Motor neuron (in vitro differentiated cells): ENCODE results near the gene TMEM91. TPM values are rescaled to one million over a fixed set of nuclear protein-coding genes. Genes with fewer than 3 reads are reported as not detected.
"Not testable (repeated sequence)": the region's sequence is repeated elsewhere in the genome, so short reads cannot be mapped to it uniquely, and the experiment has no call there.

Source experiments
- ATAC-seq, 8 experiments: fragments of 200-7000 bp; cut with Tn5 transposase; replicated peaks in 6 of 8; 2 replicates each; pipeline ENCODE4 v1.8.0; 2021; ENCODE audit warnings: mild to moderate bottlenecking in 8 of 8, moderate library complexity in 8 of 8
- H3K27ac ChIP-seq, 2 donors: fragments of 250-450 bp; sonication (Bioruptor Pico); 2 replicates each; pipeline ENCODE4 v1.9.0; 2021; ENCODE audit warnings: antibody characterized with exemption in 2 of 2, mild to moderate bottlenecking in 2 of 2, moderate library complexity in 1 of 2
- H3K4me1 ChIP-seq, 2 donors: fragments of 250-450 bp; sonication (Bioruptor Pico); replicated peaks in 1 of 2; 2 replicates each; pipeline ENCODE4 v1.6.1; 2021; ENCODE audit warnings: antibody characterized with exemption in 2 of 2, mild to moderate bottlenecking in 2 of 2, moderate library complexity in 1 of 2
- H3K4me3 ChIP-seq, 5 donors: fragments of 250-450 bp; sonication (Bioruptor Pico); 2 replicates each; pipeline ENCODE4 v1.9.0; 2021; ENCODE audit warnings: antibody characterized with exemption in 5 of 5, mild to moderate bottlenecking in 5 of 5, moderate library complexity in 4 of 5
- WGBS, 10 experiments: fragments of 450-650 bp; shearing (Covaris generic); methylation state at CpG; one replicate each; pipeline ENCODE4 v1.0.0; 2022; 5-methylcytosine and 5-hydroxymethylcytosine counted together
- in situ Hi-C, 9 experiments: fragments of 400-800 bp; cut with MboI; loops; one replicate each; pipeline ENCODE4 v1.15.0; 2021; ENCODE audit warnings: low sequenced_read_pairs in 9 of 9, low pct_unique_long_range_greater_than_20kb in 2 of 9; ENCODE audit not compliant: unreplicated experiment in 9 of 9
- total RNA-seq, 8 experiments: library from RNA; unstranded; fragments of 300-600 nt; gene quantifications; 2 replicates each; pipeline versions ENCODE4 v1.2.3 to v1.2.4, GENCODE V29; 2022

Gene TMEM91
- total RNA-seq, 8 experiments from 2014 or later = 4.8 to 17.6 (median 6.4) TPM

- no peaks in the 10 kb centered on the region for H3K4me1 ChIP-seq
- no peak overlapping the region for H3K27ac ChIP-seq
- in situ Hi-C loops = no loop called here
- 40 to 100% (median 78%) methylated on average over 1 to 2 of the region's 2 CpGs for WGBS, 10 experiments
- H3K4me3 ChIP-seq = no peak overlapping the region
- ATAC-seq = no peak
Measured at GRCh38 chr19:41372501-41372900, 3.8 kb upstream of the TMEM91 start.

GRCh38 chr19:41373993-41374392 is 2.3 kb upstream of the TMEM91 start:
- H3K27ac ChIP-seq = no peak overlapping the region
- no peak overlapping the region for H3K4me3 ChIP-seq
- ATAC-seq = peak in 6 of 8 experiments; percentile 16 to 85 (median 74)
- no peaks in the 10 kb centered on the region for H3K4me1 ChIP-seq
- 10 to 87% (median 39%) methylated on average over 2 to 12 of the region's 12 CpGs; no CpG with 5 or more reads in 4 of the 10 experiments for WGBS, 10 experiments
- in situ Hi-C loops = no loop called here

GRCh38 chr19:41376998-41377365 is 649 bp downstream of the TMEM91 start:
- Histone ChIP-seq H3K4me1 (no peaks in the 10 kb centered on the region), H3K4me3 (peak overlapping the region; percentile 29 to 56 (median 40)), H3K27ac (no peak overlapping the region)
- in situ Hi-C loops = no loop called here
- WGBS, 10 experiments = 71 to 100% (median 80%) methylated on average over 1 to 4 of the region's 8 CpGs; no CpG with 5 or more reads in 7 of the 10 experiments
- ATAC-seq = peak in 3 of 8 experiments; percentile 3 to 12 (median 10)

GRCh38 chr19:41377977-41378709 is 1.8 kb downstream of the TMEM91 start:
- Histone ChIP-seq H3K4me1 (no peaks in the 10 kb centered on the region), H3K4me3 (no peak overlapping the region), H3K27ac (no peak overlapping the region)
- ATAC-seq = peak in 1 of 8 experiments; percentile 3
- in situ Hi-C loops = no loop called here
- 10 to 100% (median 80%) methylated on average over 1 to 2 of the region's 9 CpGs; no CpG with 5 or more reads in 5 of the 10 experiments for WGBS, 10 experiments

DNA sequence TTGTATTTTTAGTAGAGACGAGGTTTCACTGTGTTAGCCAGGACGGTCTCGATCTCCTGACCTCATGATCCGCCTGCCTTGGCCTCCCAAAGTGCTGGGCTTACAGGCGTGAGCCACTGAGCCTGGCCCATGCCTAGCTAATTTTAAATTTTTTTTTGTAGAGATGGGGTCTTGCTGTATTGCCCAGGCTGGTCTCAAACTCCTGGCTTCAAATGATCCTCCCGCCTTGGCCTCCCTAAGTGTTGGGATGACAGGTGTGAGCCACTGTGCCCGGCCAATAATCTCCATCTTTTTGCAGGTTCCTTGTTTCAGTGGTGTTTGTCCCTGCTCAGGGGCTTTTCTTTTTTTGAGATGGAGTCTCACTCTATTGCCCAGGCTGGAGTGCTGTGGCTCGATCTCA is 5.2 kb downstream of the TMEM91 start:
- in situ Hi-C loops, H3K4me3 ChIP-seq, H3K27ac ChIP-seq, ATAC-seq, H3K4me1 ChIP-seq: not testable (repeated sequence)
- 80 to 100% (median 94%) methylated on average over 1 to 5 of the region's 8 CpGs; no CpG with 5 or more reads in 3 of the 10 experiments for WGBS, 10 experiments

DNA sequence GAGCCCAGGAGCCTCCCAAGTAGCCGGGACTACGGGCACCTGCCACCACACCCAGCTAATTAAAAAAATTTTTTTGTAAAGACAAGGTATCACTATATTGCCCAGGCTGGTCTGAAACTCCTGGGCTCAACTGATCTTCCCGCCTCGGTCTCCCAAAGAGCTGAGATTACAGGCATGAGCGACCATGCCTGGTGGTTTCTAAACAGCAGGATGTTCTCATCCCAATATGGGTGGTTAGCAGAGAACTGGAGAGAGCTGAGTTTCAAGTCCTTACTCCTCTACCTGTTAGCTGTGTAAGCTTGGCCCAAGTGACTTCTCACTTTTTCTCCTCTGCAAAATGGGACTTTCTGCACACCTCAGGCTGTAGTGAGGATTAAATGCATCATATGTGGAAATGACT is 8.0 kb downstream of the TMEM91 start:
- Histone ChIP-seq H3K27ac (no peak overlapping the region), H3K4me3 (no peak overlapping the region), H3K4me1 (no peaks in the 10 kb centered on the region)
- in situ Hi-C loops = no loop called here
- no peak for ATAC-seq
- 83 to 100% (median 83%) methylated on average over 1 to 4 of the region's 5 CpGs; no CpG with 5 or more reads in 7 of the 10 experiments for WGBS, 10 experiments

DNA sequence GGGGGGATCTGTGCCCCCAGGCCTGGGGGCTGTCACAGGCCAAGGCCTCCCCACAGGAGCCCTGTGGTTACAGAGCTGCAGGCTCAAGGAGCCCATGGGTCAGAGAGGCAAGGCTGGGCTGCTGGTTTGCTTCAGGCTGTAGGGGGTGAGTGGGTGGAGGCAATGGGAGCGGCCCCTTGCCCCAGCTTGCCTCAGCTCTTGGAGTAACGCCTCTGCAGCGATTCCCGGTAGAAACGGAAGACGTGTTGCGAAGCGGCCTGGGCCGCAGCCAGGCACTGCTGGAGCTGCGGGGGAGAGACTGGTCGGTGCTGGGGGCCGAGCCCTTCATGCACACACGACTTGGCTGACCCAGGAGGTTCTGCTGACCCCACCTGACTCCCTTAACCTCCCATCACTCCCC is 10.1 kb downstream of the TMEM91 start:
- Histone ChIP-seq H3K4me3 (no peak overlapping the region), H3K27ac (no peak overlapping the region), H3K4me1 (no peaks in the 10 kb centered on the region)
- in situ Hi-C loops = no loop called here
- ATAC-seq = peak in 1 of 8 experiments; percentile 82
- 81 to 100% (median 93%) methylated on average over 3 to 6 of the region's 13 CpGs; no CpG with 5 or more reads in 7 of the 10 experiments for WGBS, 10 experiments

DNA sequence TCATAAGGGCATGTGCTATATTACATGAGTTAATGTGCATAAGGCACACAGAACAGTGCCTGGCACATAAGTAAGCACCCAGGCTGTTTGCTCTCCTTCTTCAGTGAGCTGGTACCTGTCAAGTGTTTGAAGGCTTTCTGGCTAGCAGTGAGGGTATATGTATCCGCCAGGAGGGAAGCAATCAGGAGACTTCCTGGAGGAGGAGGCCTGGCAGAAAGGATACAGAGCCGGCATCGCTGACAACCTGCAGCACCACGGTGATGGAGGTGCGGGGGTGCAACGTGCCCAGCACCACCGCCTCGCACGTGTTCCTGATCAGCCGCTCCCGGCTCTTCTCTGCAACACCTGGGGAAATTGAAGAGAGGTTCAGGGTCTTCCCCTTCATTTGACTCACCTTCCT is 15.3 kb downstream of the TMEM91 start:
- H3K4me1 ChIP-seq = peaks cover 4 to 5% of the 10 kb centered on the region in 2 donors
- no peak overlapping the region for H3K4me3 ChIP-seq
- in situ Hi-C loops = no loop called here
- ATAC-seq = no peak
- no peak overlapping the region for H3K27ac ChIP-seq
- 33 to 100% (median 93%) methylated on average over 1 to 8 of the region's 11 CpGs; no CpG with 5 or more reads in 5 of the 10 experiments for WGBS, 10 experiments

GRCh38 chr19:41392775-41393174 is 16.4 kb downstream of the TMEM91 start:
- 27 to 100% (median 83%) methylated on average over 1 to 7 of the region's 12 CpGs; no CpG with 5 or more reads in 2 of the 10 experiments for WGBS, 10 experiments
- no peak for ATAC-seq
- Histone ChIP-seq H3K4me3 (no peak overlapping the region), H3K27ac (no peak overlapping the region), H3K4me1 (peaks cover 4 to 5% of the 10 kb centered on the region in 2 donors)
- in situ Hi-C loops = no loop called here

- in situ Hi-C loops = no loop called here
- no peak overlapping the region for H3K4me3 ChIP-seq
- H3K27ac ChIP-seq = no peak overlapping the region
- peaks cover 11 to 13% of the 10 kb centered on the region in 2 donors for H3K4me1 ChIP-seq
- WGBS, 10 experiments = 43 to 100% (median 76%) methylated on average over 1 to 5 of the region's 6 CpGs; no CpG with 5 or more reads in 4 of the 10 experiments
- ATAC-seq = no peak
Measured at GRCh38 chr19:41395355-41395754, 19.0 kb downstream of the TMEM91 start.

DNA sequence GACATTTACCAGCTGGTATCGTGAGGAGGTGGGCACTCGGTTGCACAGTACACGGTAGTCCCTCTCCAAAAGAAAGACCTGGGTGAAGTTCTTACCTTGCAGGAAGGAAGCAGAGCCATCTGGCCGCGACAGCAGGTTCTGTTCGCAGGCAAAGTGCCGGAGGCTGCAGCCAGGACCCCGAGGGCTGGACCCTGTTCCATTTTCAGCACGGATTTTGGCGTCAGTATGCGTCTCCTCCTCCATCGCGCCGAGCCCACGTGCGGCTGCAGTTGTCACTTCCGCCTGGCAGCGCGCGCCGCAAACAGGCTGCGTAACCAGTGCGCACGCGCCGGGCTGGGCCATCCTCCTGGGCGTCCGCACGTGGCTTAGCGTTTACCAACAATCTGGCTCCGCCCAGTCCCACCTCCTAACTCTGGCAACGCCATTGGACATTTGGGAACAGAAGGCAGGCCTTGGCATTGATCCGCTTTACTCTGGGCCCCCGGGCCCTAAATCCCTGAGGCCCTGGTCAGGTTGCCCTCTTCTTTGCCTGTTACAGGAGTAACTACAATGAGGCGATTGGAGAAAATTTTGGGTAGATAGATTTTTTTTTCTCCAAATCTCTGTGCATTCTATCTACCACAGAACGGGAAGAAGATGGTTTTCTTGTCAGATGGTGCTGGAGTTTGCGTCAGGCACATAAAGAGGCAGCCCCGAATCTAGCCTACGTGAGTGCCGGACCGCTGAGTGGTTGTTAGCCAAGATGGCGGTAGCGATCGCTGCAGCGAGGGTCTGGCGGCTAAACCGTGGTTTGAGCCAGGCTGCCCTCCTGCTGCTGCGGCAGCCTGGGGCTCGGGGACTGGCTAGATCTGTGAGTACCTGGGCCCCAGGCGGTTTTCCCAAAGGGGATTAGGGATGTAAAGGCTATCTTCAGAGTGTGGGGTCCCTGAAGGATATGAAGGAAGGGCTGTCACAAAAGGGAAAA is 21.0 kb downstream of the TMEM91 start, which contains the start of the genes BCKDHA and EXOSC5:
Gene BCKDHA (plus strand): TSS at position 733 of the 964 bp plus-strand sequence. CDS start 10 bp downstream, at position 743.
Gene EXOSC5 (minus strand): TSS at position 274 of the 964 bp plus-strand sequence. CDS start 31 bp downstream, at position 243.
- peak; percentile 92 to 99 (median 99) for ATAC-seq
- H3K27ac ChIP-seq = peak within 1 kb of the TSS; percentile 99 to 100
- H3K4me3 ChIP-seq = peak within 1 kb of the TSS; percentile 66 to 99 (median 87)
- 0 to 5% (median 0%) methylated on average over 1 to 34 of the region's 50 CpGs; no CpG with 5 or more reads in 1 of the 10 experiments for WGBS, 10 experiments
- peaks cover 11 to 13% of the 10 kb centered on the region in 2 donors for H3K4me1 ChIP-seq
- in situ Hi-C loops = no loop called here

DNA sequence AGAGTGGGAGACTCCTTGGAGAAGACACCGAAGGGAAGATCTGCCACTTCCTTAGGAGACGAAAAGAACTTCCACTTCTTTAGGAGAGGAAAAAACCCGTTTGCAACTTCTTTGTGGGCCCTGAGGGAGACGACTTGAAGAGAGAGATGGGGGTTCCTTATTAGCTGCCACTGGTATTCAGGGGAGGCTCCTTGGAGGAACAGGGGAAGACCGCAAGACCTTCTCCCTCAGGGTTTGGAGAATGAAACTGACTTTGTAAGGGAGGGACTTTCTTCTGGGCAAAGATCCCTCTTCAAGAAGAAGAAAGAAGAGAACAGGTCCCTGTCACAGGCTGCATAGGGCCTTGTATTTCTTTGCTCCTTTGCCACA is 21.7 kb downstream of the TMEM91 start:
- Histone ChIP-seq H3K4me3 (peak overlapping the region; percentile 66 to 99 (median 87)), H3K4me1 (peaks cover 11 to 13% of the 10 kb centered on the region in 2 donors), H3K27ac (peak overlapping the region; percentile 99 to 100)
- peak in 2 of 8 experiments; percentile 2 to 3 for ATAC-seq
- 0 to 4% (median 0%) methylated on average over 1 to 5 of the region's 5 CpGs; no CpG with 5 or more reads in 1 of the 10 experiments for WGBS, 10 experiments
- in situ Hi-C loops = no loop called here
